GM04504 (cell line): ENCODE measurements around the gene PGLYRP2.

Experiments used
- DNase-seq: peaks from one replicate; pipeline ENCODE4 v3.0.0-alpha.2; 2012; ENCODE audit warnings: low read depth

Gene PGLYRP2

GRCh38 chr19:15439821-15440641 is 39.3 kb downstream of the PGLYRP2 start:
- no peak for DNase-seq

GRCh38 chr19:15439078-15439799 is 40.1 kb downstream of the PGLYRP2 start:
- no peak for DNase-seq

GRCh38 chr19:15438577-15438976 is 40.7 kb downstream of the PGLYRP2 start:
- no peak for DNase-seq

- no peak for DNase-seq
Measured at GRCh38 chr19:15438124-15438496, 41.2 kb downstream of the PGLYRP2 start.

- peak; percentile 56 for DNase-seq
Measured at GRCh38 chr19:15437355-15438123, 41.8 kb downstream of the PGLYRP2 start.

- no peak for DNase-seq
Measured at GRCh38 chr19:15436826-15437110, 42.5 kb downstream of the PGLYRP2 start.

- DNase-seq, result no peak
Measured at GRCh38 chr19:15436012-15436825, 43.1 kb downstream of the PGLYRP2 start.

GRCh38 chr19:15433519-15434069 is 45.7 kb downstream of the PGLYRP2 start:
- DNase-seq, result no peak

GRCh38 chr19:15432629-15433518 is 46.4 kb downstream of the PGLYRP2 start:
- DNase-seq, result peak; percentile 81

GRCh38 chr19:15432018-15432494 is 47.2 kb downstream of the PGLYRP2 start:
- no peak for DNase-seq

- no peak for DNase-seq
Measured at GRCh38 chr19:15431396-15432017, 47.8 kb downstream of the PGLYRP2 start.

- no peak for DNase-seq
Measured at GRCh38 chr19:15430526-15431120, 48.7 kb downstream of the PGLYRP2 start.

GRCh38 chr19:15429825-15430467 is 49.4 kb downstream of the PGLYRP2 start:
- DNase-seq, result no peak

GRCh38 chr19:15428956-15429824 is 50.1 kb downstream of the PGLYRP2 start:
- no peak for DNase-seq

- no peak for DNase-seq
Measured at GRCh38 chr19:15427991-15428471, 51.3 kb downstream of the PGLYRP2 start.

- no peak for DNase-seq
Measured at GRCh38 chr19:15427350-15427700, 52.0 kb downstream of the PGLYRP2 start.

- DNase-seq, result no peak
Measured at GRCh38 chr19:15426485-15427349, 52.6 kb downstream of the PGLYRP2 start.
